HepG2 (cell line): Measurements from ENCODE around the gene HK3. TPM values are rescaled to one million over a fixed set of nuclear protein-coding genes. Genes with fewer than 3 reads are reported as not detected.

Experiments used
- ADNP ChIP-seq: sonication (generic); formaldehyde crosslinking; IDR thresholded peaks from 2 replicates; pipeline ENCODE4 v1.4.0; 2020; ENCODE audit warnings: missing genetic modification reagents
- ERF ChIP-seq: IDR thresholded peaks from 2 replicates; pipeline ENCODE4 v1.6.1; 2018; ENCODE audit warnings: missing biosample characterization, missing genetic modification reagents
- ESRRA ChIP-seq: sonication (generic); formaldehyde crosslinking; IDR thresholded peaks from 2 replicates; pipeline ENCODE4 v1.5.1; 2020; ENCODE audit warnings: mild to moderate bottlenecking, low read depth, missing genetic modification reagents
- MBNL3 ChIP-seq: fragments of 250-450 bp; sonication (Bioruptor Pico); conservative IDR thresholded peaks from 2 replicates; pipeline ENCODE4 v1.8.0; 2022; ENCODE audit warnings: mild to moderate bottlenecking, inconsistent platforms
- MEF2D ChIP-seq: sonication (generic); formaldehyde crosslinking; IDR thresholded peaks from 2 replicates; pipeline ENCODE4 v1.5.1; 2020; ENCODE audit warnings: mild to moderate bottlenecking, missing genetic modification reagents
- NCOR1 ChIP-seq: fragments of 200-600 bp; sonication (generic); IDR thresholded peaks from 2 replicates; pipeline ENCODE4 v1.7.0; 2017; ENCODE audit warnings: antibody characterized with exemption, low read length, borderline replicate concordance
- NFKB2 ChIP-seq: sonication (generic); formaldehyde crosslinking; IDR thresholded peaks from 2 replicates; pipeline ENCODE4 v1.4.0; 2020; ENCODE audit warnings: missing genetic modification reagents, borderline replicate concordance
- PAF1 ChIP-seq: IDR thresholded peaks from 2 replicates; pipeline ENCODE4 v1.6.1; 2016; ENCODE audit warnings: missing genetic modification reagents, missing compliant biosample characterization
- SIN3B ChIP-seq: fragments of 150-350 bp; IDR thresholded peaks from 2 replicates; pipeline ENCODE4 v1.6.1; 2014; ENCODE audit warnings: low read length
- SMAD1 ChIP-seq: sonication (generic); formaldehyde crosslinking; IDR thresholded peaks from 2 replicates; pipeline ENCODE4 v1.4.0; 2020; ENCODE audit warnings: missing genetic modification reagents, low read depth, mild to moderate bottlenecking, borderline replicate concordance
- TMF1 ChIP-seq: sonication (generic); formaldehyde crosslinking; IDR thresholded peaks from 2 replicates; pipeline ENCODE4 v1.8.1; 2022; ENCODE audit warnings: low read depth, missing genetic modification reagents
- ZFP82 ChIP-seq: sonication (generic); formaldehyde crosslinking; IDR thresholded peaks from 2 replicates; pipeline ENCODE4 v1.5.1; 2020; ENCODE audit warnings: mild to moderate bottlenecking, missing genetic modification reagents, borderline replicate concordance
- ZNF839 ChIP-seq: sonication (generic); formaldehyde crosslinking; IDR thresholded peaks from 2 replicates; pipeline ENCODE4 v1.4.0; 2020; ENCODE audit warnings: missing genetic modification reagents, mild to moderate bottlenecking, borderline replicate concordance
- ZSCAN31 ChIP-seq: sonication (generic); formaldehyde crosslinking; IDR thresholded peaks from 2 replicates; pipeline ENCODE4 v1.5.0; 2020; ENCODE audit warnings: low read depth, mild to moderate bottlenecking, missing genetic modification reagents
- polyA plus RNA-seq, 8 experiments: library from polyadenylated mRNA; depleted of rRNA in 3 of 8; stranded (reverse) in 7 of 8; unstranded in 1 of 8; fragments of >200 nt; fragmentation: Illumina TruSeq in 4 of 8; extraction: Trizol in 4 of 8; gene quantifications; 2 replicates each; pipeline versions ENCODE4 v1.2.1 to v1.2.3, GENCODE V29; 2011 to 2016; ENCODE audit warnings: low read depth in 4 of 8, missing spikeins in 1 of 8, mixed read lengths in 1 of 8; ENCODE audit not compliant: insufficient read depth in 1 of 8
- total RNA-seq, 5 experiments: library from RNA; depleted of rRNA; stranded (reverse); fragments of >200 nt; fragmentation: Illumina TruSeq; extraction: Trizol; gene quantifications; 2 replicates each; pipeline ENCODE4 v1.2.3, GENCODE V29; 2016; ENCODE audit warnings: low read depth in 1 of 5
- TF ChIP-seq, protein P1 (sequence below): sonication (generic); formaldehyde crosslinking; IDR thresholded peaks from 2 replicates; pipeline ENCODE4 v1.5.1; 2020; ENCODE audit warnings: mild to moderate bottlenecking, missing genetic modification reagents, borderline replicate concordance
- TF ChIP-seq, protein P2 (sequence below): sonication (generic); formaldehyde crosslinking; IDR thresholded peaks from 2 replicates; pipeline ENCODE4 v1.4.0; 2020; ENCODE audit warnings: missing genetic modification reagents
- TF ChIP-seq, protein P3 (sequence below): sonication (generic); formaldehyde crosslinking; IDR thresholded peaks from 2 replicates; pipeline ENCODE4 v1.8.1; 2023; ENCODE audit warnings: mild to moderate bottlenecking, inconsistent platforms, moderate library complexity, missing genetic modification reagents, borderline replicate concordance
- TF ChIP-seq, protein P4 (sequence below): sonication (generic); formaldehyde crosslinking; IDR thresholded peaks from 2 replicates; pipeline ENCODE4 v1.9.0; 2021; ENCODE audit warnings: missing genetic modification reagents, mild to moderate bottlenecking, borderline replicate concordance
- TF ChIP-seq, protein P5 (sequence below): sonication (generic); formaldehyde crosslinking; IDR thresholded peaks from 2 replicates; pipeline ENCODE4 v1.4.0; 2020; ENCODE audit warnings: low read depth, mild to moderate bottlenecking, missing genetic modification reagents

HK3 gene
- total and polyA plus RNA-seq, 2 of the 13 experiments (the other 11 are each of a cell fraction or from before 2014, with no cell fraction given), result not detected

DNA sequence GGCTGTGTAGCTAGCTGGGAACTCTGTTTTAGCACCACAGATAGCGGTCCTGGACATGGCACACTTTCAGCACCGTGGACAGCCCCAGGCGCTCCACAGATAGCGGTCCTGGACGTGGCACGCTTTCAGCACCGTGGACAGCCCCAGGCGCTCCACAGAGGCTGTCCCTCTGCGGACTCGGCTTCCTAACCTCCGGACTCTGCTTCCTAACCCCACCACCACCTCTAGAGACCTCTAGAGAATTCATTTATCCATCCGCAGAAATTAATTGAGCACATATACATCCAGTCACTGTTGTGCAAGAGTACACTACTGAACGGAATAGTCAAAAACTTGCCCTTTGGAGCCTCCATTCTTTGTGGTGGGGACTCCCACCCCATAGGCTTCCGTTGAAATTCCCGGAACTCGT, 61.4 kb downstream of the HK3 start (continued):
- TF ChIP-seq, protein P1, sequence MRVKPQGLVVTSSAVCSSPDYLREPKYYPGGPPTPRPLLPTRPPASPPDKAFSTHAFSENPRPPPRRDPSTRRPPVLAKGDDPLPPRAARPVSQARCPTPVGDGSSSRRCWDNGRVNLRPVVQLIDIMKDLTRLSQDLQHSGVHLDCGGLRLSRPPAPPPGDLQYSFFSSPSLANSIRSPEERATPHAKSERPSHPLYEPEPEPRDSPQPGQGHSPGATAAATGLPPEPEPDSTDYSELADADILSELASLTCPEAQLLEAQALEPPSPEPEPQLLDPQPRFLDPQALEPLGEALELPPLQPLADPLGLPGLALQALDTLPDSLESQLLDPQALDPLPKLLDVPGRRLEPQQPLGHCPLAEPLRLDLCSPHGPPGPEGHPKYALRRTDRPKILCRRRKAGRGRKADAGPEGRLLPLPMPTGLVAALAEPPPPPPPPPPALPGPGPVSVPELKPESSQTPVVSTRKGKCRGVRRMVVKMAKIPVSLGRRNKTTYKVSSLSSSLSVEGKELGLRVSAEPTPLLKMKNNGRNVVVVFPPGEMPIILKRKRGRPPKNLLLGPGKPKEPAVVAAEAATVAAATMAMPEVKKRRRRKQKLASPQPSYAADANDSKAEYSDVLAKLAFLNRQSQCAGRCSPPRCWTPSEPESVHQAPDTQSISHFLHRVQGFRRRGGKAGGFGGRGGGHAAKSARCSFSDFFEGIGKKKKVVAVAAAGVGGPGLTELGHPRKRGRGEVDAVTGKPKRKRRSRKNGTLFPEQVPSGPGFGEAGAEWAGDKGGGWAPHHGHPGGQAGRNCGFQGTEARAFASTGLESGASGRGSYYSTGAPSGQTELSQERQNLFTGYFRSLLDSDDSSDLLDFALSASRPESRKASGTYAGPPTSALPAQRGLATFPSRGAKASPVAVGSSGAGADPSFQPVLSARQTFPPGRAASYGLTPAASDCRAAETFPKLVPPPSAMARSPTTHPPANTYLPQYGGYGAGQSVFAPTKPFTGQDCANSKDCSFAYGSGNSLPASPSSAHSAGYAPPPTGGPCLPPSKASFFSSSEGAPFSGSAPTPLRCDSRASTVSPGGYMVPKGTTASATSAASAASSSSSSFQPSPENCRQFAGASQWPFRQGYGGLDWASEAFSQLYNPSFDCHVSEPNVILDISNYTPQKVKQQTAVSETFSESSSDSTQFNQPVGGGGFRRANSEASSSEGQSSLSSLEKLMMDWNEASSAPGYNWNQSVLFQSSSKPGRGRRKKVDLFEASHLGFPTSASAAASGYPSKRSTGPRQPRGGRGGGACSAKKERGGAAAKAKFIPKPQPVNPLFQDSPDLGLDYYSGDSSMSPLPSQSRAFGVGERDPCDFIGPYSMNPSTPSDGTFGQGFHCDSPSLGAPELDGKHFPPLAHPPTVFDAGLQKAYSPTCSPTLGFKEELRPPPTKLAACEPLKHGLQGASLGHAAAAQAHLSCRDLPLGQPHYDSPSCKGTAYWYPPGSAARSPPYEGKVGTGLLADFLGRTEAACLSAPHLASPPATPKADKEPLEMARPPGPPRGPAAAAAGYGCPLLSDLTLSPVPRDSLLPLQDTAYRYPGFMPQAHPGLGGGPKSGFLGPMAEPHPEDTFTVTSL (CRISPR knock-in tag), result peak; percentile 99
- TF ChIP-seq, protein P2, sequence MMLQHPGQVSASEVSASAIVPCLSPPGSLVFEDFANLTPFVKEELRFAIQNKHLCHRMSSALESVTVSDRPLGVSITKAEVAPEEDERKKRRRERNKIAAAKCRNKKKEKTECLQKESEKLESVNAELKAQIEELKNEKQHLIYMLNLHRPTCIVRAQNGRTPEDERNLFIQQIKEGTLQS (CRISPR knock-in tag), result peak; percentile 99
- TF ChIP-seq ADNP (CRISPR knock-in tag), result peak; percentile 87
- TF ChIP-seq TMF1 (CRISPR knock-in tag), result peak; percentile 100
- TF ChIP-seq ZNF839 (CRISPR knock-in tag), result peak; percentile 99
- peak; percentile 100 for TF ChIP-seq ZFP82 (CRISPR knock-in tag)
- TF ChIP-seq, protein P3, sequence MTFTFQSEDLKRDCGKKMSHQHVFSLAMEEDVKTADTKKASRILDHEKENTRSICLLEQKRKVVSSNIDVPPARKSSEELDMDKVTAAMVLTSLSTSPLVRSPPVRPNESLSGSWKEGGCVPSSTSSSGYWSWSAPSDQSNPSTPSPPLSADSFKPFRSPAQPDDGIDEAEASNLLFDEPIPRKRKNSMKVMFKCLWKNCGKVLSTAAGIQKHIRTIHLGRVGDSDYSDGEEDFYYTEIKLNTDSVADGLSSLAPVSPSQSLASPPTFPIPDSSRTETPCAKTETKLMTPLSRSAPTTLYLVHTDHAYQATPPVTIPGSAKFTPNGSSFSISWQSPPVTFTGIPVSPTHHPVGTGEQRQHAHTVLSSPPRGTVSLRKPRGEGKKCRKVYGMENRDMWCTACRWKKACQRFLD, result peak; percentile 100
- TF ChIP-seq NCOR1, result no peak
- TF ChIP-seq, protein P4, sequence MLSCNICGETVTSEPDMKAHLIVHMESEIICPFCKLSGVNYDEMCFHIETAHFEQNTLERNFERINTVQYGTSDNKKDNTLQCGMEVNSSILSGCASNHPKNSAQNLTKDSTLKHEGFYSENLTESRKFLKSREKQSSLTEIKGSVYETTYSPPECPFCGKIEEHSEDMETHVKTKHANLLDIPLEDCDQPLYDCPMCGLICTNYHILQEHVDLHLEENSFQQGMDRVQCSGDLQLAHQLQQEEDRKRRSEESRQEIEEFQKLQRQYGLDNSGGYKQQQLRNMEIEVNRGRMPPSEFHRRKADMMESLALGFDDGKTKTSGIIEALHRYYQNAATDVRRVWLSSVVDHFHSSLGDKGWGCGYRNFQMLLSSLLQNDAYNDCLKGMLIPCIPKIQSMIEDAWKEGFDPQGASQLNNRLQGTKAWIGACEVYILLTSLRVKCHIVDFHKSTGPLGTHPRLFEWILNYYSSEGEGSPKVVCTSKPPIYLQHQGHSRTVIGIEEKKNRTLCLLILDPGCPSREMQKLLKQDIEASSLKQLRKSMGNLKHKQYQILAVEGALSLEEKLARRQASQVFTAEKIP, result peak; percentile 99; the same call in 1 of the 2 replicates
- peak; percentile 100 for TF ChIP-seq ZSCAN31 (CRISPR knock-in tag)
- TF ChIP-seq SMAD1, result peak; percentile 100
- TF ChIP-seq ESRRA (CRISPR knock-in tag), result peak; percentile 98
- 0 out of 2 replicates have a peak, but pooled peaks have one; percentile 44 for TF ChIP-seq SIN3B
- peak; percentile 100 for TF ChIP-seq MEF2D (CRISPR knock-in tag)
- peak; percentile 92; the same call in 1 of the 2 replicates for TF ChIP-seq PAF1 (CRISPR knock-in tag)
- TF ChIP-seq ERF (CRISPR knock-in tag), result peak; percentile 100
- peak; percentile 97 for TF ChIP-seq MBNL3 (CRISPR knock-in tag)
- TF ChIP-seq NFKB2 (CRISPR knock-in tag), result peak; percentile 100
- TF ChIP-seq, protein P5, sequence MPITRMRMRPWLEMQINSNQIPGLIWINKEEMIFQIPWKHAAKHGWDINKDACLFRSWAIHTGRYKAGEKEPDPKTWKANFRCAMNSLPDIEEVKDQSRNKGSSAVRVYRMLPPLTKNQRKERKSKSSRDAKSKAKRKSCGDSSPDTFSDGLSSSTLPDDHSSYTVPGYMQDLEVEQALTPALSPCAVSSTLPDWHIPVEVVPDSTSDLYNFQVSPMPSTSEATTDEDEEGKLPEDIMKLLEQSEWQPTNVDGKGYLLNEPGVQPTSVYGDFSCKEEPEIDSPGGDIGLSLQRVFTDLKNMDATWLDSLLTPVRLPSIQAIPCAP (CRISPR knock-in tag), result peak; percentile 100
